GM12878 (cell line): ENCODE data around the gene SRC.

Experiments
- CTCF ChIP-seq, 3 experiments: IDR thresholded peaks in 2 of 3; conservative IDR thresholded peaks in 1 of 3; 2 replicates each; pipeline ENCODE4 v1.5.1; 2011; ENCODE audit warnings: low read depth in 3 of 3, low read length in 3 of 3, mild to moderate bottlenecking in 3 of 3, control low read depth in 2 of 3, moderate library complexity in 2 of 3, inconsistent platforms in 1 of 3, mixed read lengths in 1 of 3; ENCODE audit not compliant: control insufficient read depth in 2 of 3, insufficient read depth in 1 of 3; ENCODE audit errors: extremely low read depth in 1 of 3
- EGR1 ChIP-seq, 2 experiments: IDR thresholded peaks; 1 replicate in 1 of 2; 2 replicates in 1 of 2; pipeline ENCODE4 v1.6.1; 2011 to 2012; ENCODE audit warnings: low read depth in 2 of 2, low read length in 2 of 2, borderline replicate concordance in 1 of 2, mild to moderate bottlenecking in 1 of 2, moderate library complexity in 1 of 2
- EZH2 ChIP-seq: IDR thresholded peaks from 2 replicates; pipeline ENCODE4 v1.6.1; 2012; ENCODE audit warnings: low read depth, mild to moderate bottlenecking, control low read depth, inconsistent platforms, low read length, borderline replicate concordance; ENCODE audit not compliant: control insufficient read depth
- KAT2A ChIP-seq: conservative IDR thresholded peaks from 2 replicates; pipeline ENCODE4 v1.6.1; 2011; ENCODE audit warnings: low read depth, low read length; ENCODE audit not compliant: control insufficient read depth
- NFYB ChIP-seq: IDR thresholded peaks from 2 replicates; pipeline ENCODE4 v1.6.1; 2011; ENCODE audit warnings: low read depth, mild to moderate bottlenecking, low read length, improper control_type of control experiment, moderate library complexity; ENCODE audit not compliant: insufficient read depth
- PBX3 ChIP-seq: IDR thresholded peaks from 2 replicates; pipeline ENCODE4 v1.6.1; 2011; ENCODE audit warnings: mild to moderate bottlenecking, low read depth, low read length, moderate library complexity; ENCODE audit not compliant: insufficient replicate concordance
- RAD21 ChIP-seq: IDR thresholded peaks from 2 replicates; pipeline ENCODE4 v1.6.1; 2011; ENCODE audit warnings: mild to moderate bottlenecking, low read depth, low read length, moderate library complexity; ENCODE audit not compliant: insufficient read depth
- USF2 ChIP-seq: IDR thresholded peaks from 2 replicates; pipeline ENCODE4 v1.6.1; 2011; ENCODE audit warnings: low read depth, low read length, improper control_type of control experiment, borderline replicate concordance
- TF ChIP-seq, protein P1 (sequence below): IDR thresholded peaks from 2 replicates; pipeline ENCODE4 v1.6.1; 2012; ENCODE audit warnings: low read length, inconsistent platforms
- TF ChIP-seq, protein P2 (sequence below): fragments of 450-650 bp; IDR thresholded peaks from 2 replicates; pipeline ENCODE4 v1.6.1; 2014; ENCODE audit warnings: mild to moderate bottlenecking

DNA sequence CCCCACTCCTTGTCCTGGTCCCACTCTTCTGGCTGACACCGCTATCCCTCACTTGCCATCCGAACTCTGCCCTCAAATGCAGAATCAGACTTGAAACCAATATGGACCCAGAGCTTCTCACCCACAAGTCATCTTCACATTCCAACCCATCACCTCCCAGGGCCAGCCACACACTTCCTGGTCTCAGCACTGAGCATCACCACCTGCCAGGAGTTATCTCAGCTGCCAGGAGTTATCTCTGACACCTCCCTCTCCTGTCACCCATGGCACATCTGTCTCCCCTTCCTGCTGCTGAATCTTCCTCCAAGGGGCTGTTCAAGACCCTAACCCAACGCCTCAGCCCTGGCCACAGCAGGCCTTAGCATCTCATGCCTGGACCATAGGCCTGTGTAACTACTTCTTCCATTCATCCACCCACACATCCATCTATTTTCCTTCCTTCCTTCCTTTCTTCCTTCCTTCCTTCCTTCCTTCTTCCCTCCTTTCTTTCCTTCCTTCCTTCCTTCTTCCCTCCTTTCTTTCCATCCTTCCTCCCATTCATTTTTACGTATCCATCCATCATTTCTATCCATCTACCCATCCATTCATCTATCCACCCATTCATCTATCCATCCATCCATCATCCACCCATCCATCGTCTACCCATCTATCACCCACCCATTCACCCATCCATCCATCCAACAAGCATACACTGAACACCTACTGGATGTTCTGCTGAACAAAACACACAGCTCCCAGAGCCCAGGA, 100.5 kb downstream of the SRC start:
- TF ChIP-seq CTCF (IDR thresholded peaks at IDR 0.05 in 2 of 3, conservative IDR thresholded peaks at IDR 0.05 in 1 of 3; ENCODE audit: control insufficient read depth in 2 of 3, extremely low read depth in 1 of 3, insufficient read depth in 1 of 3, low read depth in 3 of 3, low read length in 3 of 3) (no peak), NFYB (no peak), EZH2 (no peak), USF2 (no peak), KAT2A (no peak), PBX3 (no peak), RAD21 (no peak), EGR1 (IDR thresholded peaks at IDR 0.05; ENCODE audit: borderline replicate concordance in 1 of 2, low read depth in 2 of 2, low read length in 2 of 2) (no peak)
- TF ChIP-seq, protein P1, sequence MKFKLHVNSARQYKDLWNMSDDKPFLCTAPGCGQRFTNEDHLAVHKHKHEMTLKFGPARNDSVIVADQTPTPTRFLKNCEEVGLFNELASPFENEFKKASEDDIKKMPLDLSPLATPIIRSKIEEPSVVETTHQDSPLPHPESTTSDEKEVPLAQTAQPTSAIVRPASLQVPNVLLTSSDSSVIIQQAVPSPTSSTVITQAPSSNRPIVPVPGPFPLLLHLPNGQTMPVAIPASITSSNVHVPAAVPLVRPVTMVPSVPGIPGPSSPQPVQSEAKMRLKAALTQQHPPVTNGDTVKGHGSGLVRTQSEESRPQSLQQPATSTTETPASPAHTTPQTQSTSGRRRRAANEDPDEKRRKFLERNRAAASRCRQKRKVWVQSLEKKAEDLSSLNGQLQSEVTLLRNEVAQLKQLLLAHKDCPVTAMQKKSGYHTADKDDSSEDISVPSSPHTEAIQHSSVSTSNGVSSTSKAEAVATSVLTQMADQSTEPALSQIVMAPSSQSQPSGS: no peak
- TF ChIP-seq, protein P2, sequence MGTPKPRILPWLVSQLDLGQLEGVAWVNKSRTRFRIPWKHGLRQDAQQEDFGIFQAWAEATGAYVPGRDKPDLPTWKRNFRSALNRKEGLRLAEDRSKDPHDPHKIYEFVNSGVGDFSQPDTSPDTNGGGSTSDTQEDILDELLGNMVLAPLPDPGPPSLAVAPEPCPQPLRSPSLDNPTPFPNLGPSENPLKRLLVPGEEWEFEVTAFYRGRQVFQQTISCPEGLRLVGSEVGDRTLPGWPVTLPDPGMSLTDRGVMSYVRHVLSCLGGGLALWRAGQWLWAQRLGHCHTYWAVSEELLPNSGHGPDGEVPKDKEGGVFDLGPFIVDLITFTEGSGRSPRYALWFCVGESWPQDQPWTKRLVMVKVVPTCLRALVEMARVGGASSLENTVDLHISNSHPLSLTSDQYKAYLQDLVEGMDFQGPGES: no peak
